ENCODE results near the gene EMID1.
A peak's percentile ranks its signal among the peaks of the same experiment; 100 is the strongest.

The EMID1 gene

GRCh38 chr22:29205594-29206371 is at the start of gene EMID1:
TSS of gene EMID1 (plus strand) at chr22:29205896. CDS start at chr22:29206039, 143 bp downstream.
- no peak for DNase-seq

GRCh38 chr22:29155966-29156365 is 49.7 kb upstream of the EMID1 start:
- no peak for DNase-seq

GRCh38 chr22:29156507-29156906 is 49.2 kb upstream of the EMID1 start:
- DNase-seq = no peak

GRCh38 chr22:29157759-29158535 is 47.7 kb upstream of the EMID1 start:
- no peak for DNase-seq

- DNase-seq = no peak
These were observed 47.1 kb upstream of the EMID1 start for GRCh38 chr22:29158546-29158945.

GRCh38 chr22:29163808-29164207 is 41.9 kb upstream of the EMID1 start:
- DNase-seq = no peak

GRCh38 chr22:29165321-29166060 is 40.2 kb upstream of the EMID1 start:
- DNase-seq = no peak

- DNase-seq = no peak
These were observed 39.5 kb upstream of the EMID1 start for GRCh38 chr22:29166180-29166579.

GRCh38 chr22:29167032-29167911 is 38.4 kb upstream of the EMID1 start:
- peak; percentile 2 for DNase-seq

GRCh38 chr22:29171721-29172120 is 34.0 kb upstream of the EMID1 start:
- no peak for DNase-seq

- DNase-seq = no peak
These were observed 33.5 kb upstream of the EMID1 start for GRCh38 chr22:29172216-29172615.

- no peak for DNase-seq
These were observed 30.3 kb upstream of the EMID1 start for GRCh38 chr22:29175312-29175835.

- no peak for DNase-seq
These were observed 21.5 kb upstream of the EMID1 start for GRCh38 chr22:29183971-29184848.

GRCh38 chr22:29184849-29185490 is 20.7 kb upstream of the EMID1 start:
- no peak for DNase-seq

GRCh38 chr22:29186302-29186701 is 19.4 kb upstream of the EMID1 start:
- DNase-seq = no peak

- DNase-seq = no peak
These were observed 17.9 kb upstream of the EMID1 start for GRCh38 chr22:29187831-29188230.

GRCh38 chr22:29190051-29190450 is 15.6 kb upstream of the EMID1 start:
- DNase-seq = no peak

GRCh38 chr22:29190918-29191317 is 14.8 kb upstream of the EMID1 start:
- no peak for DNase-seq

- DNase-seq = no peak
These were observed 12.7 kb upstream of the EMID1 start for GRCh38 chr22:29193021-29193420.

GRCh38 chr22:29194184-29194583 is 11.5 kb upstream of the EMID1 start:
- no peak for DNase-seq

Measured in activated CD4-positive, alpha-beta T cell treated with anti-CD3 and anti-CD28 coated beads, Interleukin-2, amount 50 U/mL, for 1 hour (primary cell).